Measurements from ENCODE around the gene TRIL. TPM values are rescaled to one million over a fixed set of nuclear protein-coding genes. Genes with fewer than 3 reads are reported as not detected.

The TRIL gene
- total and polyA plus RNA-seq, 2 experiments from 2014 or later = 2.5 to 4.6 TPM

DNA sequence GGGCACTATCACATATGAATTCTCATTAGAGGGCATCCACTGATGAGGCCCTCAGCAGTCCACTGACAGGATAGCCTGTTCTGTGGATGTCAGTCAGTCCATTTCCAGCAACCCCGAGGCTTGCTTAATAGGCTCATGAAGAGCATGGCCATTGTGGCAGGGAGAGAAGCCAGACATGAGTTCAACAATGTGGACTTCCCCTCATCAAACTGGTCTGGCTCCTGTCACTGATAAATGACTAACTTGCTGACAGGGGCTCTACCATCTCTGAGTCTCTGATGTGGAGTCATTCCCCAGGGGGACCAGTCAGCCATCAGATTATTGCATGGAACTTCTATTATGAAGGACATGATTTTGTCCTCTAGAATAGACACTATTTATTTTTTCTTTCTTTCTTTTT, 19.8 kb upstream of the TRIL start:
- no peak for DNase-seq (ENCODE audit: low spot score)
- Histone ChIP-seq H3K4me1 (ENCODE audit: insufficient read depth) (peaks cover 5% of the 10 kb centered on the region), H3K79me2 (no peaks in the 10 kb centered on the region), H3K9me2 (replicated peaks; ENCODE audit: insufficient read depth) (no peaks in the 10 kb centered on the region), H4K20me1 (ENCODE audit: insufficient read depth, poor library complexity, severe bottlenecking) (no peaks in the 10 kb centered on the region), H3K4me3 (no peak overlapping the region), H3K27ac (no peak overlapping the region), H3K9me3 (ENCODE audit: low read depth) (no peaks in the 10 kb centered on the region), H3K36me3 (replicated peaks; ENCODE audit: insufficient read depth, low read depth) (no peaks in the 10 kb centered on the region), H3K4me2 (no peak overlapping the region), H3K27me3 (no peaks in the 10 kb centered on the region), H2AFZ (no peak overlapping the region)
- 27% methylated on average over 1 of the region's 1 CpG for WGBS (ENCODE audit: low lambda C conversion rate, missing lambda C conversion rate)
- TF ChIP-seq, protein P1, sequence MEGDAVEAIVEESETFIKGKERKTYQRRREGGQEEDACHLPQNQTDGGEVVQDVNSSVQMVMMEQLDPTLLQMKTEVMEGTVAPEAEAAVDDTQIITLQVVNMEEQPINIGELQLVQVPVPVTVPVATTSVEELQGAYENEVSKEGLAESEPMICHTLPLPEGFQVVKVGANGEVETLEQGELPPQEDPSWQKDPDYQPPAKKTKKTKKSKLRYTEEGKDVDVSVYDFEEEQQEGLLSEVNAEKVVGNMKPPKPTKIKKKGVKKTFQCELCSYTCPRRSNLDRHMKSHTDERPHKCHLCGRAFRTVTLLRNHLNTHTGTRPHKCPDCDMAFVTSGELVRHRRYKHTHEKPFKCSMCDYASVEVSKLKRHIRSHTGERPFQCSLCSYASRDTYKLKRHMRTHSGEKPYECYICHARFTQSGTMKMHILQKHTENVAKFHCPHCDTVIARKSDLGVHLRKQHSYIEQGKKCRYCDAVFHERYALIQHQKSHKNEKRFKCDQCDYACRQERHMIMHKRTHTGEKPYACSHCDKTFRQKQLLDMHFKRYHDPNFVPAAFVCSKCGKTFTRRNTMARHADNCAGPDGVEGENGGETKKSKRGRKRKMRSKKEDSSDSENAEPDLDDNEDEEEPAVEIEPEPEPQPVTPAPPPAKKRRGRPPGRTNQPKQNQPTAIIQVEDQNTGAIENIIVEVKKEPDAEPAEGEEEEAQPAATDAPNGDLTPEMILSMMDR (IDR thresholded peaks at IDR 0.05; ENCODE audit: poor library complexity) = no peak
- TF ChIP-seq EZH2 (IDR thresholded peaks at IDR 0.05; ENCODE audit: borderline replicate concordance) = no peak
- TF ChIP-seq EZH2phosphoT487 (IDR thresholded peaks at IDR 0.05; ENCODE audit: low read depth, severe bottlenecking, unreplicated experiment) = no peak

DNA sequence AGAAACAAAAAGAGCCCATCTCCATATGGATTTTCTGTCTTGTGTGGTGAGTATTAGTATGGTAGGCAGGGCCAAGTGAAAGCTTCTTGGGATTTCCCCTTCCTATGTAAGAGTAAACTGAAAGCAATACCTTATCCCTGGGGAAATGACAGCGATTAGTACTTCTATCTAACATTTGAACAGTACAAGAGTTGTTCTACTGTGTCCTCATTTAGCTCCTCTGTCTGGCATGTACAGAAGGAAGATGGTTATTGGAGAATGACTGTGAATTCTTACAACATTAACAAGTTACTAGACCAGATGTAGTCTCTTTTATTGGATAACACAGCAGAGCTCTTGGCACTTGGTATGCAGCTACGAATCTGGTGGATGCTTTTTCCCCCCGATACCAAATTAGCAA, 17.9 kb upstream of the TRIL start:
- Histone ChIP-seq H3K27me3 (no peaks in the 10 kb centered on the region), H2AFZ (no peak overlapping the region), H3K79me2 (no peaks in the 10 kb centered on the region), H3K36me3 (replicated peaks; ENCODE audit: insufficient read depth, low read depth) (no peaks in the 10 kb centered on the region), H3K27ac (no peak overlapping the region), H3K4me2 (no peak overlapping the region), H3K4me1 (ENCODE audit: insufficient read depth) (peaks cover 5% of the 10 kb centered on the region), H4K20me1 (ENCODE audit: insufficient read depth, poor library complexity, severe bottlenecking) (no peaks in the 10 kb centered on the region), H3K9me3 (ENCODE audit: low read depth) (no peaks in the 10 kb centered on the region), H3K4me3 (no peak overlapping the region), H3K9me2 (replicated peaks; ENCODE audit: insufficient read depth) (no peaks in the 10 kb centered on the region)
- no peak for DNase-seq (ENCODE audit: low spot score)
- TF ChIP-seq, protein P1 (IDR thresholded peaks at IDR 0.05; ENCODE audit: poor library complexity) = no peak
- TF ChIP-seq EZH2phosphoT487 (IDR thresholded peaks at IDR 0.05; ENCODE audit: low read depth, severe bottlenecking, unreplicated experiment) (no peak), EZH2 (IDR thresholded peaks at IDR 0.05; ENCODE audit: borderline replicate concordance) (no peak)
- WGBS (ENCODE audit: low lambda C conversion rate, missing lambda C conversion rate) = 91% methylated on average over 3 of the region's 3 CpGs

DNA sequence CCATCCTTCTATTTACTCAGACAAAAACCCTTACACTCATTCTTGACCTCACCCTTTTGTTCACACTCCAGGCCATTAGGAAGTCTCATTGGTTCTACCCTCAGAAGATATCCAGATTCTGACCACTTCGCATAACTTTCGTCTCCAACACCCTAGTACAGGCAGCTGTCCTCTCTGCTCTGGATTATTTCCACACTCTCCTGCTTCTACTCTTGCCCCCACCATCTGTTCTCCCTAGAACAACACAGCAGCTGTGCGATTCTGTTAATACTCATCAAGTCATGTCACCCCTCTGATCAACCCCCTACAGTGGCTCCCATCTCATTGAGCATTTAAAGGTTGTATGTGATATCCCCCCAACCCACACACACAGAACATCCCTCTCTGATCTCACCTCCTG, 15.5 kb upstream of the TRIL start:
- TF ChIP-seq EZH2phosphoT487 (IDR thresholded peaks at IDR 0.05; ENCODE audit: low read depth, severe bottlenecking, unreplicated experiment) (no peak), EZH2 (IDR thresholded peaks at IDR 0.05; ENCODE audit: borderline replicate concordance) (no peak)
- TF ChIP-seq, protein P1 (IDR thresholded peaks at IDR 0.05; ENCODE audit: poor library complexity) = no peak

DNA sequence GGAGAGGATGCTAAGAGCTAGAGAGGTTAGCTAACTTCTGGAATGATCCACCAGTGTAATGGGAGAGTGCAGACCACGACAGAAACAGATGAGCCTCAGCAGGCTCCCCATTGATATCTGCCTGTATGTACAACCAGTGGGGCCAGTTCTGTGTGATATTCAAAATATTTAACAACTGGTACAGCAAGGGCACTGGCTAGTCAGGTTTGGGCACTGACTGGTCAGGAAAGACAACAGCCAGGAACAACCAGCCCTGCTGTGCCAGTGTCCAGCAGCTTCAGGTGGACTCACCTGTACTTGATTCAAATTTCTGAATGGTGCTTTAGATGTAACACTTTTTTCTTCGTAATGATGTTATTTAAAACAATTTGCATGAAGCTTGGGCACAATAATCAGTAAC, 5.9 kb upstream of the TRIL start:
- H3K79me2 ChIP-seq = no peaks in the 10 kb centered on the region
- H3K27me3 ChIP-seq = peaks cover 2% of the 10 kb centered on the region
- TF ChIP-seq EZH2 (IDR thresholded peaks at IDR 0.05; ENCODE audit: borderline replicate concordance) (no peak), EZH2phosphoT487 (IDR thresholded peaks at IDR 0.05; ENCODE audit: low read depth, severe bottlenecking, unreplicated experiment) (no peak)
- TF ChIP-seq, protein P1 (IDR thresholded peaks at IDR 0.05; ENCODE audit: poor library complexity) = no peak
- H3K9me3 ChIP-seq (ENCODE audit: low read depth) = no peaks in the 10 kb centered on the region
- no peak overlapping the region for H2AFZ ChIP-seq
- no peak overlapping the region for H3K27ac ChIP-seq
- no peaks in the 10 kb centered on the region for H3K9me2 ChIP-seq (replicated peaks; ENCODE audit: insufficient read depth)
- H4K20me1 ChIP-seq (ENCODE audit: insufficient read depth, poor library complexity, severe bottlenecking) = no peaks in the 10 kb centered on the region
- H3K4me1 ChIP-seq (ENCODE audit: insufficient read depth) = no peaks in the 10 kb centered on the region
- H3K36me3 ChIP-seq (replicated peaks; ENCODE audit: insufficient read depth, low read depth) = no peaks in the 10 kb centered on the region
- WGBS (ENCODE audit: low lambda C conversion rate, missing lambda C conversion rate) = 73% methylated on average over 2 of the region's 2 CpGs
- H3K4me2 ChIP-seq = no peak overlapping the region
- H3K4me3 ChIP-seq = no peak overlapping the region
- DNase-seq (ENCODE audit: low spot score) = no peak

More for the DNA sequence above, 15.5 kb upstream of the TRIL start:
- H3K27me3 ChIP-seq = no peaks in the 10 kb centered on the region
- H4K20me1 ChIP-seq (ENCODE audit: insufficient read depth, poor library complexity, severe bottlenecking) = no peaks in the 10 kb centered on the region
- no peaks in the 10 kb centered on the region for H3K9me3 ChIP-seq (ENCODE audit: low read depth)
- H3K9me2 ChIP-seq (replicated peaks; ENCODE audit: insufficient read depth) = no peaks in the 10 kb centered on the region
- H3K4me2 ChIP-seq = no peak overlapping the region
- H3K27ac ChIP-seq = no peak overlapping the region
- H3K79me2 ChIP-seq = no peaks in the 10 kb centered on the region
- H2AFZ ChIP-seq = no peak overlapping the region
- DNase-seq (ENCODE audit: low spot score) = no peak
- no peaks in the 10 kb centered on the region for H3K36me3 ChIP-seq (replicated peaks; ENCODE audit: insufficient read depth, low read depth)
- WGBS (ENCODE audit: low lambda C conversion rate, missing lambda C conversion rate) = 95% methylated on average over 3 of the region's 3 CpGs
- no peak overlapping the region for H3K4me3 ChIP-seq
- H3K4me1 ChIP-seq (ENCODE audit: insufficient read depth) = no peaks in the 10 kb centered on the region

Data from hepatocyte (in vitro differentiated cells).